Retinal pigment epithelial cell (primary cell): ENCODE measurements around the gene PTPN20.

Experiments used
- DNase-seq: peaks from one replicate; pipeline ENCODE4 v3.0.0-alpha.2; 2010; ENCODE audit warnings: low read depth
- H3K4me3 ChIP-seq: 2 replicates; pipeline ENCODE4 v1.5.1; 2011; ENCODE audit warnings: mild to moderate bottlenecking, low read length, control low read depth, moderate library complexity
- TF ChIP-seq, protein P1 (sequence below): conservative IDR thresholded peaks from 2 replicates; pipeline ENCODE4 v1.5.1; 2011; ENCODE audit warnings: low read depth, low read length, control low read depth, inconsistent platforms

Gene PTPN20

DNA sequence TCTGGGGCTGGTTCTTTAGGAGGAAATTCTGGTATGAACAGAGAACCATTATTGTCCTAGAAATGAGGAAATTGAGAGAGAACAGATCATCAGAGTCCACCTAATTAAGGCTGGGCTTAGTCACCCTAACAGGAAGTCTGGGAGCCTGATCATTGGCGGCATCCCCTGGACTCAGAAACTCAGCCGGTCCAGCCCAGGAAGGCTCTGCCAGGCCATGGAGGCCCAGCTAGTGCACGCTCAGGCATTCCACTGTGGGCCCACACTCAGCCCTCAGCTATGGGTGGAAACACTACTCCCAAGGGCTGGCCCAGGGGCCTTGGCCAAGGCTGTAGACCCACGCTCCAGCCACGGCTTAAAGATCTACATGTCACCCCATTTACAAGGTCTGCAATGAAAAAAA, 109.2 kb downstream of the PTPN20 start:
- DNase-seq = no peak
- no peak overlapping the region for H3K4me3 ChIP-seq
- TF ChIP-seq, protein P1, sequence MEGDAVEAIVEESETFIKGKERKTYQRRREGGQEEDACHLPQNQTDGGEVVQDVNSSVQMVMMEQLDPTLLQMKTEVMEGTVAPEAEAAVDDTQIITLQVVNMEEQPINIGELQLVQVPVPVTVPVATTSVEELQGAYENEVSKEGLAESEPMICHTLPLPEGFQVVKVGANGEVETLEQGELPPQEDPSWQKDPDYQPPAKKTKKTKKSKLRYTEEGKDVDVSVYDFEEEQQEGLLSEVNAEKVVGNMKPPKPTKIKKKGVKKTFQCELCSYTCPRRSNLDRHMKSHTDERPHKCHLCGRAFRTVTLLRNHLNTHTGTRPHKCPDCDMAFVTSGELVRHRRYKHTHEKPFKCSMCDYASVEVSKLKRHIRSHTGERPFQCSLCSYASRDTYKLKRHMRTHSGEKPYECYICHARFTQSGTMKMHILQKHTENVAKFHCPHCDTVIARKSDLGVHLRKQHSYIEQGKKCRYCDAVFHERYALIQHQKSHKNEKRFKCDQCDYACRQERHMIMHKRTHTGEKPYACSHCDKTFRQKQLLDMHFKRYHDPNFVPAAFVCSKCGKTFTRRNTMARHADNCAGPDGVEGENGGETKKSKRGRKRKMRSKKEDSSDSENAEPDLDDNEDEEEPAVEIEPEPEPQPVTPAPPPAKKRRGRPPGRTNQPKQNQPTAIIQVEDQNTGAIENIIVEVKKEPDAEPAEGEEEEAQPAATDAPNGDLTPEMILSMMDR = no peak

DNA sequence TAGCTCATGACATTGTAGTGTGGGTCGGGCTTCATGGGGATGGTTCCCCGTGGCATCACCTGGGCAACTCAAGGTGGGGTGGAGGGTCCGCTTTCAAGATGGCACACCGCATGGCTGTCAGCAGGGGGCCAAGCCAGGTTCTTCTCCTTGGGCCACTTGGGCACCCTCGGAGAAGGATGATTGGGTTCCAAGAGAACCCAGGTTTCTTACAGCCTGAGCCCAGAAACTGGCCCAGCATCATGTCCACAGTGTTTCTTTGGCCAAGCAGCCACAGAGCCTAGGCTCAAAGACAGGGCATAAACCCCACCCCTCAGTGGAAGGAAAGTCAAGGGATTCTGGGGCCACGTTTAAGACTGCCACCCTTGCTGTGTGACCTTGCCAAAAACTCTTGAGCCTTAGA, 110.6 kb downstream of the PTPN20 start:
- no peak for DNase-seq
- TF ChIP-seq, protein P1 = peak; percentile 15
- no peak overlapping the region for H3K4me3 ChIP-seq

DNA sequence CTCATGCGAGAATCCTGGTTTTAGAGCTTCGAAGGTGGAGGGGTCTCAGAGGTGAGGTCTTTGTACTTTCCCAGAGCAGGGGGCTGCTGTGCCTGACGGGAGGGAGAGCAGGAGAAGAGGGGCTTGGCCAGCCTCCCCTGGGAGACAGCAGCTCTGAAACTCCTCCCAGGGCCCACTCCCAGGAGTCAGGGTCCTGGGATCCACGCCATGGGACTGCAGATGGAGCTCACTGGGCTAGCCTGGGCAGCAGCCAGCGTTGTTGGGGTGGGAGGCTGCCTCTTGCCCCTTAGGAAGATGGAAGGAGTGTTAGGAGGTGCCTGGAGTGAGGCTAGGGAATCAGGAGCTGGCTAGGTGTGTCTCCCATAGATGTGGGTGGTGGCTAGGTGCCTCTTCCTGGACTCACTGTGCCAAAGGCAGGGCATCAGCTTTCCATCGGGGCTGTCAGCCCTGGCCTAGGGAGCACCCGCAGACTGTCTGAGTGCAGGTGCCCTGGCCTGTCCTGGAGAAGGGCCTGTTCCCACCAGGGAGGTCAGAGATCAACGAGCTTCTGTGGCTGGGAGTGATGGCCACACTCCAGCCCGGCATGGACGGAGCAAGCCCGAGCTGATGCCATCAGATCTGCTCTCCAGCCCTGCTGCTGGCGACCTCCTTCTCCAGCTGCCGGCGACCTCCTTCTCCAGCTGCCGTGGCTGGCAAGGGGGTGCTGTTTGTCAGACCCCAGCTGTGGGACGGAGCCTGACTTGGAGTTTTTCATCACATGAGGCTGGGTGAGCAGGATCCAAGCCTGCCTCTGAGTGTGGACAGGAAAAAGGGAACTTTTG, 111.3 kb downstream of the PTPN20 start:
- DNase-seq = no peak

DNA sequence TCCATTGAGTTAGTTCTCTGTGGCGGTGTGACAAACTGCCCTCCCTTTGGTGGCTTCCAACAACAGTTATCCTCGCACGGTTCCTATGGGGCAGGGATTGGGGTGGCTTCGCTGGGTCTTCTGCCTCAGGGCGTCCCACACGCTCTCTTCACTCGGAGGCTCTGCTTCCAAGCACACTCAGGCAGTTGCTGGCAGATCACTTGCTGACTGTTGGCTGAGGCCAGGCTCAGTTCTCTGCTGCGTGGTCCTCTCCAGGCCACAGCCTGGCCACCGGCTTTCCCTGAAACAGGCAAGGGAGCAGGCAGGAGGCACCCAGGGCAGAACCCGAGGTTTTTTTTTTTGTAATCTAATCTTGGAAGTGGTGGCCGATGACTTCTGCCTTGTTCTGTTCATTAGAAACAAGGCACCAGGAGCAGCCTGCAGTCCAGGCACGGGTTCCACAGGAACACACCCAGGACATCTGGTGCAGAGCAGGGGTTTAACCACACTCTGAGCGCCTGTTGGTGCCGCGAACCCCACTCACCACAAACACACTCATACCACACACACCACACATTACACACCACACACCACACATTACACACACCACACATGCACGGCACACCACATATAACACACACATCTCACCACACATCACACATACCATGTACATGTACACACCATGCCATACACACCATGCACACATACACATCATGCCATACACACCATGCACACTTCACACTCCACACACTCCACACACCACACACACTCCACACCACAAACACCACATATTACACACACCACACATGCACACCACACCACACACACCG, 112.2 kb downstream of the PTPN20 start:
- TF ChIP-seq, protein P1 = no peak
- DNase-seq = no peak
- H3K4me3 ChIP-seq = no peak overlapping the region

More for the DNA sequence above, 111.3 kb downstream of the PTPN20 start:
- H3K4me3 ChIP-seq = no peak overlapping the region
- TF ChIP-seq, protein P1 = no peak

DNA sequence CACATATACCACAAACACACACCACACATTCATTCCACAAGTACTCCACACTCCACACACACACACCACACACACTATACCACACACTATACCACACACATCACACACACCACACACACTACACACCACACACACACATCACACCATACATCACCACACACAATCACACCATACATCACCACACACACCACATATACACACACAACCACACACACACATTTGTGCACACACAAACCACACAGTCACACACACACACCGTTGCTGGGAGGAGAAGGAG, 112.8 kb downstream of the PTPN20 start:
- TF ChIP-seq, protein P1 = no peak
- no peak for DNase-seq
- H3K4me3 ChIP-seq = no peak overlapping the region

DNA sequence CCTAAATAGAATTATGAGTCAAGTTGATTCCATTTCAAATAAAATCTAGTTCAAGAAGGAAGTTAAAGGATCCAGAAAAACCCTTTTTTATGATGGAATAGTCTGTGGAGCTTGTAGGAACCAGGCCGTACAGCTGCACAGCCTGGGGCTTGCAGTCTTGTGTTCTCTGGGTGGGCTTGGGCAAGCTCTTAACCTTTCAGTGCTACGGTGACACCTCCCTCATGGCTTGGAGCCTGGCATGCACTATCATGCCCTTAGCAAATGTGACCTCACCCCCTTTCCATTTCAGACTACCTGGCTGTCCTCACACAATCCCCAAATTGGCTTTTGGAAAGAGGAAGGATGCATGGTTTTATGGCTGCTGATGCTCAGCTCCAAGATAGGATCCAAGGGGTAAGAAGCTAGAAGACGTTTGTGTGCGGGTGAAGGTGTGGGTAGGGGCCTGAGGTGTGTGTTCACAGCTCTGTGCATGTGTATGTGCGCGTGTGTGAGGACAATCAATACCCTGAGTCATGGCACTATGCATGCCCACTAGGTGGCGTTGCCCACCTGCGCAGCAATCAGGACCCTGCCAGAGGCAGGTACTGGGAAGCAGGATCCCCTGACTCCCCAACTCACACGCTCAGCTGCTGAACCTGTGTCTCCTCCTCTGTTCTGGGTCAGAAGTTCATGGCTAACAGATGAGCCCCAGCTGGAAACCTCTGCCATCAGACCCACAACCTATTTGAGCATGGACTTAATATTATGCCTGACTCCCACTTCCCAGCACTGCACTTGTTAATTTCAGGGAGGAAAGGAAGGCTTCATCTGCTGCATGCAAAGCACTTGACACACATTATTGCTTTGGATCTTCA, 113.4 kb downstream of the PTPN20 start:
- peak; percentile 4 for DNase-seq
- TF ChIP-seq, protein P1 = peak; percentile 95
- H3K4me3 ChIP-seq = no peak overlapping the region
